ENCODE measurements around the gene KRTAP9-6. TPM values are rescaled to one million over a fixed set of nuclear protein-coding genes. Genes with fewer than 3 reads are reported as not detected.

Gene KRTAP9-6
- total RNA-seq (2022; extraction: Qiagen RNA extraction) = not detected in 5 replicates

GRCh38 chr17:41265078-41265477, at the start of gene KRTAP9-6:
Gene KRTAP9-6 (plus strand): TSS chr17:41265378. CDS start chr17:41265378, 0 bp downstream.

GRCh38 chr17:41226598-41227095, 38.5 kb upstream of the KRTAP9-6 start, which contains the start of gene KRTAP9-2:
Gene KRTAP9-2 (plus strand): TSS chr17:41226648. CDS start chr17:41226655, 7 bp downstream.

GRCh38 chr17:41232399-41233105, 32.6 kb upstream of the KRTAP9-6 start, which contains the start of gene KRTAP9-3:
Gene KRTAP9-3 (plus strand): TSS chr17:41232449. CDS start chr17:41232502, 53 bp downstream.

GRCh38 chr17:41237949-41238437, 27.2 kb upstream of the KRTAP9-6 start, which contains the start of gene KRTAP9-8:
Gene KRTAP9-8 (plus strand): TSS chr17:41237999. CDS start chr17:41238052, 53 bp downstream.

GRCh38 chr17:41249637-41250240, 15.4 kb upstream of the KRTAP9-6 start, which contains the start of gene KRTAP9-4:
Gene KRTAP9-4 (plus strand): TSS chr17:41249687. CDS start chr17:41249721, 34 bp downstream.

GRCh38 chr17:41255381-41256290, 9.5 kb upstream of the KRTAP9-6 start, which contains the start of gene KRTAP9-9:
Gene KRTAP9-9 (plus strand): TSS chr17:41255384.

GRCh38 chr17:41275648-41276190, 10.5 kb downstream of the KRTAP9-6 start, which contains the start of gene KRTAP9-7:
Gene KRTAP9-7 (plus strand): TSS chr17:41275698. CDS start chr17:41275698, 0 bp downstream.

GRCh38 chr17:41301916-41302901, 37.0 kb downstream of the KRTAP9-6 start, which contains the start of gene KRTAP29-1:
Gene KRTAP29-1 (minus strand): TSS chr17:41302851. CDS start chr17:41302851, 0 bp downstream.

GRCh38 chr17:41308918-41309359, 43.8 kb downstream of the KRTAP9-6 start, which contains the start of gene KRTAP16-1:
Gene KRTAP16-1 (minus strand): TSS chr17:41309309. CDS start chr17:41309253, 56 bp downstream.

GRCh38 chr17:41315204-41315794, 50.1 kb downstream of the KRTAP9-6 start, which contains the start of gene KRTAP17-1:
Gene KRTAP17-1 (minus strand): TSS chr17:41315710. CDS start chr17:41315650, 60 bp downstream.

Other genes starting within 250 kb of the KRTAP9-6 start
- gene KRTAP1-5, start 238.2 kb upstream of the KRTAP9-6 start, total RNA-seq (2022; extraction: Qiagen RNA extraction) = not detected in 5 replicates
- gene KRTAP1-4, start 235.2 kb upstream of the KRTAP9-6 start, total RNA-seq (2022; extraction: Qiagen RNA extraction) = not detected in 5 replicates
- gene KRTAP1-3, start 230.5 kb upstream of the KRTAP9-6 start, total RNA-seq (2022; extraction: Qiagen RNA extraction) = not detected in 5 replicates
- not detected in 5 replicates for gene KRTAP1-1, start 223.9 kb upstream of the KRTAP9-6 start, total RNA-seq (2022; extraction: Qiagen RNA extraction)
- not detected in 5 replicates for gene KRTAP2-1, start 218.1 kb upstream of the KRTAP9-6 start, total RNA-seq (2022; extraction: Qiagen RNA extraction)
- not detected in 5 replicates for gene KRTAP2-2, start 210.1 kb upstream of the KRTAP9-6 start, total RNA-seq (2022; extraction: Qiagen RNA extraction)
- gene KRTAP2-3, start 205.3 kb upstream of the KRTAP9-6 start, total RNA-seq (2022; extraction: Qiagen RNA extraction) = 0.22 TPM in 1 of 5 replicates, not detected in the others
- gene KRTAP2-4, start 199.5 kb upstream of the KRTAP9-6 start, total RNA-seq (2022; extraction: Qiagen RNA extraction) = not detected in 5 replicates
- not detected in 5 replicates for gene KRTAP4-7, start 181.2 kb upstream of the KRTAP9-6 start, total RNA-seq (2022; extraction: Qiagen RNA extraction)
- gene KRTAP4-8, start 167.2 kb upstream of the KRTAP9-6 start, total RNA-seq (2022; extraction: Qiagen RNA extraction) = not detected in 5 replicates
- gene KRTAP4-16, start 163.2 kb upstream of the KRTAP9-6 start, total RNA-seq (2022; extraction: Qiagen RNA extraction) = not detected in 5 replicates
- not detected in 5 replicates for gene KRTAP4-9, start 160.0 kb upstream of the KRTAP9-6 start, total RNA-seq (2022; extraction: Qiagen RNA extraction)
- gene KRTAP4-11, start 147.0 kb upstream of the KRTAP9-6 start, total RNA-seq (2022; extraction: Qiagen RNA extraction) = not detected in 5 replicates
- not detected in 5 replicates for gene KRTAP4-12, start 141.2 kb upstream of the KRTAP9-6 start, total RNA-seq (2022; extraction: Qiagen RNA extraction)
- gene KRTAP4-6, start 124.8 kb upstream of the KRTAP9-6 start, total RNA-seq (2022; extraction: Qiagen RNA extraction) = not detected in 5 replicates
- gene KRTAP4-5, start 115.6 kb upstream of the KRTAP9-6 start, total RNA-seq (2022; extraction: Qiagen RNA extraction) = not detected in 5 replicates
- gene KRTAP4-4, start 104.6 kb upstream of the KRTAP9-6 start, total RNA-seq (2022; extraction: Qiagen RNA extraction) = not detected in 5 replicates
- gene KRTAP4-3, start 97.2 kb upstream of the KRTAP9-6 start, total RNA-seq (2022; extraction: Qiagen RNA extraction) = not detected in 5 replicates
- not detected in 5 replicates for gene KRTAP4-2, start 87.2 kb upstream of the KRTAP9-6 start, total RNA-seq (2022; extraction: Qiagen RNA extraction)
- 0.16 to 0.38 TPM (median 0.18 TPM) in 3 of 5 replicates, not detected in the others for gene KRTAP4-1, start 80.5 kb upstream of the KRTAP9-6 start, total RNA-seq (2022; extraction: Qiagen RNA extraction)
- gene KRTAP9-1, start 75.5 kb upstream of the KRTAP9-6 start, total RNA-seq (2022; extraction: Qiagen RNA extraction) = not detected in 5 replicates
- gene KRTAP9-2, start 38.7 kb upstream of the KRTAP9-6 start, total RNA-seq (2022; extraction: Qiagen RNA extraction) = not detected in 5 replicates
- gene KRTAP9-3, start 32.9 kb upstream of the KRTAP9-6 start, total RNA-seq (2022; extraction: Qiagen RNA extraction) = not detected in 5 replicates
- not detected in 5 replicates for gene KRTAP9-8, start 27.4 kb upstream of the KRTAP9-6 start, total RNA-seq (2022; extraction: Qiagen RNA extraction)
- gene KRTAP9-4, start 15.7 kb upstream of the KRTAP9-6 start, total RNA-seq (2022; extraction: Qiagen RNA extraction) = not detected in 5 replicates
- gene KRTAP9-9, start 10.0 kb upstream of the KRTAP9-6 start, total RNA-seq (2022; extraction: Qiagen RNA extraction) = not detected in 5 replicates
- not detected in 5 replicates for gene KRTAP9-7, start 10.3 kb downstream of the KRTAP9-6 start, total RNA-seq (2022; extraction: Qiagen RNA extraction)
- not detected in 5 replicates for gene KRTAP29-1, start 37.5 kb downstream of the KRTAP9-6 start, total RNA-seq (2022; extraction: Qiagen RNA extraction)
- gene KRTAP16-1, start 43.9 kb downstream of the KRTAP9-6 start, total RNA-seq (2022; extraction: Qiagen RNA extraction) = not detected in 5 replicates
- gene KRTAP17-1, start 50.3 kb downstream of the KRTAP9-6 start, total RNA-seq (2022; extraction: Qiagen RNA extraction) = not detected in 5 replicates
- gene KRT33A, start 85.5 kb downstream of the KRTAP9-6 start, total RNA-seq (2022; extraction: Qiagen RNA extraction) = not detected in 5 replicates
- not detected in 5 replicates for gene KRT33B, start 104.4 kb downstream of the KRTAP9-6 start, total RNA-seq (2022; extraction: Qiagen RNA extraction)
- gene KRT34, start 116.9 kb downstream of the KRTAP9-6 start, total RNA-seq (2022; extraction: Qiagen RNA extraction) = 0.14 to 0.41 TPM (median 0.39 TPM) in 5 replicates
- not detected in 5 replicates for gene KRT31, start 132.2 kb downstream of the KRTAP9-6 start, total RNA-seq (2022; extraction: Qiagen RNA extraction)
- gene KRT37, start 159.2 kb downstream of the KRTAP9-6 start, total RNA-seq (2022; extraction: Qiagen RNA extraction) = not detected in 5 replicates
- not detected in 5 replicates for gene KRT38, start 175.6 kb downstream of the KRTAP9-6 start, total RNA-seq (2022; extraction: Qiagen RNA extraction)
- 0.07 TPM in 2 of 5 replicates, not detected in the others for gene KRT32, start 202.0 kb downstream of the KRTAP9-6 start, total RNA-seq (2022; extraction: Qiagen RNA extraction)
- not detected in 5 replicates for gene KRT35, start 215.8 kb downstream of the KRTAP9-6 start, total RNA-seq (2022; extraction: Qiagen RNA extraction)
- gene KRT36, start 224.5 kb downstream of the KRTAP9-6 start, total RNA-seq (2022; extraction: Qiagen RNA extraction) = not detected in 5 replicates
- gene KRT13, start 240.2 kb downstream of the KRTAP9-6 start, total RNA-seq (2022; extraction: Qiagen RNA extraction) = 0.12 to 0.41 TPM (median 0.37 TPM) in 5 replicates

Measured in A549 treated with Mapracorat at 1 μM for 4 hours (cell line).